Left forelimb (tissue), 1 donor: ENCODE measurements around the gene DPF1.

Experiments
- DNase-seq: peaks from one replicate; pipeline ENCODE4 v3.0.0-alpha.2; 2018; ENCODE audit warnings: low spot score

Gene DPF1

DNA sequence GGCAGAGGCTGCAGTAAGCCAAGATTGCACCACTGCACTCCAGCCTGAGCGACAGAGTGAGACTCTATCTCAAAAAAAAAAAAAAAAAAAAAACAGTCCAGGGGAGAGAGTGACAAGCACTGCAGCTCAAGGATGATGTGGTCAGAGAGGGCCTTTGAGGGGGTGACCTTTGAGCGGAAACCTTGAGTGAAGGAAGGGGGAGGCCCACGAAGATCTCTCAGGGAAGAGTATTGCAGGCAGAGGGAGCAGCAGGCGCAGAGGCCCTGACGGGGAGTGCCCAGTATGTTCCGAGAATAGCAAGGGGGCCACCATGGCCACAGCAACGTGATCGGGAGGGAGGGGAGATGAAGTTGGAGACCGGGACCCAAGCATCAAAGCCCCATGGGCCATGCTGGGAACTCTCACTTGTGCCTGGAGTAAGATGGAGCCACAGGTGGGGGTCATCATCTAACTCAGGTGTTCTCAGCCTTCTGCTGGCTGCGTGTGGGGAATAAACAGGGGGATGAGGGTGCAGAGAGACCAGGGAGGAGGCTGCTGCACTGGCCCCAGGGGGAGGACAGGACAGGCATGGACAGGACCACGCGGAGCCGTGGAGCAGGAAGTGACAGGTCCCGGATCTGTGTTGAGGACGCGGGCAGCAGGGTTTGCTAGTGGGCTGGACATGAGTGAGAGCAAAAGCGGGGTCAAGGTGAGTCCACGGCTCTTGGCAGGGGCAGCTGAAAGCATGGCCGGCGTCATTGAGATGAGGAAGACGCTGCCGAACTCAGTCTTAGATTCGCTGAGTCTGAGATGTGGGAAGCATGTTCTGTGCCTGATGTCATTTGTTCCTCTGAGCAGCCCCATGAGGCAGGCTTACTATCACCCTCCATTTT lies 60.4 kb downstream of the DPF1 start:
- no peak for DNase-seq

DNA sequence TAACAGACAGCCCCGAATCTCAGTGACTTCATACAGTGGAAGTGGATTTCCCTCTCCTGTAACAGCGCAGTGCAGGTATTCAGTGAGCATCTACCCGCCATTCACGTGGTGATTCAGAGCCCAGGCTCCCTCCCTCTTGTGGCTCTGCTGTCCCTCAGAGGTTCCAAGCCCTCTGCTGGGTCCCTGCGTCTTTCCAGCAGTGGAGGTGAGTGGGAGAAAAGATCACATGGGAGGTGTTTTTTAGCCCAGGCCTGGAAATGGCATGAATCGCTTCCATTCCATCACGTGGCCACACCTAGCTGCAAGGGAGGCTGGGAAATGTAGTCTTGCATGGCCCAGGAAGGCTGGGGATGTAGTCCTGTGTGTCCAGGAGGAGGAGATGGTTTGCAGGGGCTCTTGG lies 61.4 kb downstream of the DPF1 start:
- DNase-seq, result no peak

DNA sequence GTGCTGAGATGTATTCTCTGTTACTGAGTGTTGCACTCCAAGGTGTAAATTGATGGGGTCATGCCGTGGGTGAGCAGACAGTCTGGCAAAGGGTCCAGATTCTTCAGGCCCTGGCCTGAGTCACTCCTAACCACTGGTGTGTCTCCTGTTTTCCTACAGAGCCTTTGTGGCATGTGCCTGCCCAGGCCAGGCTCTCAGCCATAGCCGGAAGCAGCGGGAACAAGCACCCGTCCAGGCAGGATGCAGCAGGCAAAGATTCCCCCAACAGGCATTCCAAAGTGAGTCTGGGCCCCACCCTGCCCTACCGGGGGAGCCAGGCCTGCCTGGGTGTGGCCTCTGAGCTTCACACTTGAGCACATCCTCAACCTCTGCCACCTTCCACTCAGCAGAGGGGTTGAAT lies 61.9 kb downstream of the DPF1 start:
- no peak for DNase-seq
